ENCODE data around the gene CELA1. TPM values are rescaled to one million over a fixed set of nuclear protein-coding genes. Genes with fewer than 3 reads are reported as not detected.
"Not testable (repeated sequence)": the region's sequence is repeated elsewhere in the genome, so short reads cannot be mapped to it uniquely, and the experiment has no call there.

The CELA1 gene
- total RNA-seq, 1 experiment from 2014 or later, result not detected

- no peaks in the 10 kb centered on the region for H3K27me3 ChIP-seq (ENCODE audit: insufficient read depth, low read length)
- ChIA-PET POLR2A (no interaction called here), RAD21 (ENCODE audit: low non-redundant PET in 1 of 2, low total read pairs in 2 of 2, uncharacterized antibody in 2 of 2, unreplicated experiment in 2 of 2) (no interaction called here), CTCF (no interaction called here)
- H3K4me1 ChIP-seq (ENCODE audit: control insufficient read depth in 1 of 2, insufficient read depth in 2 of 2, low read length in 2 of 2), result peaks cover 7 to 17% of the 10 kb centered on the region in 2 experiments; a peak in 3 of 4 replicates
- BruUV-seq (replicated peaks), result no TSS peak
- no peaks in the 10 kb centered on the region for H3K36me3 ChIP-seq (ENCODE audit: control insufficient read depth in 1 of 2, insufficient read depth in 2 of 2, low read length in 2 of 2)
- no peak overlapping the region for H3K9ac ChIP-seq (ENCODE audit: low read length)
- H3K9me3 ChIP-seq (ENCODE audit: control insufficient read depth in 1 of 2, insufficient read depth in 1 of 2, low read depth in 1 of 2, low read length in 2 of 2), result no peaks in the 10 kb centered on the region
- no peak for DNase-seq (ENCODE audit: low read depth, low spot score)
- no peak for ATAC-seq
- intact Hi-C loops (cut with micrococcal nuclease), result no loop called here
- no peaks in the 10 kb centered on the region for H4K20me1 ChIP-seq (ENCODE audit: insufficient read depth)
- no peaks in the 10 kb centered on the region for H3K79me2 ChIP-seq (ENCODE audit: insufficient read depth, low read length)
- no peak overlapping the region for H2AFZ ChIP-seq (ENCODE audit: low read depth, low read length, poor library complexity, severe bottlenecking)
- H3K4me2 ChIP-seq (ENCODE audit: low read length), result no peak overlapping the region
- H3K9me2 ChIP-seq (ENCODE audit: insufficient read depth), result no peaks in the 10 kb centered on the region
- no peak overlapping the region for H3K4me3 ChIP-seq (replicated peaks in 1 of 2; ENCODE audit: low read depth in 1 of 2, low read length in 2 of 2)
- H3K27ac ChIP-seq (ENCODE audit: low read depth, low read length), result no peak overlapping the region
- no peak for TF ChIP-seq ZNF274 (IDR thresholded peaks at IDR 0.05; ENCODE audit: low read depth, low read length)
These were observed 40.0 kb downstream of the CELA1 start for GRCh38 chr12:51306507-51306906.

- DNase-seq (ENCODE audit: low read depth, low spot score); H3K27ac ChIP-seq (ENCODE audit: low read depth, low read length); H3K4me2 ChIP-seq (ENCODE audit: low read length); CTCF ChIA-PET; H3K9me2 ChIP-seq (ENCODE audit: insufficient read depth); POLR2A ChIA-PET; BruUV-seq (replicated peaks); H3K4me1 ChIP-seq (ENCODE audit: control insufficient read depth in 1 of 2, insufficient read depth in 2 of 2, low read length in 2 of 2); H3K9me3 ChIP-seq (ENCODE audit: control insufficient read depth in 1 of 2, insufficient read depth in 1 of 2, low read depth in 1 of 2, low read length in 2 of 2); H4K20me1 ChIP-seq (ENCODE audit: insufficient read depth); H3K27me3 ChIP-seq (ENCODE audit: insufficient read depth, low read length); ATAC-seq; H3K9ac ChIP-seq (ENCODE audit: low read length); H3K79me2 ChIP-seq (ENCODE audit: insufficient read depth, low read length); RAD21 ChIA-PET (ENCODE audit: low non-redundant PET in 1 of 2, low total read pairs in 2 of 2, uncharacterized antibody in 2 of 2, unreplicated experiment in 2 of 2); intact Hi-C loops (cut with micrococcal nuclease); H3K36me3 ChIP-seq (ENCODE audit: control insufficient read depth in 1 of 2, insufficient read depth in 2 of 2, low read length in 2 of 2); H3K4me3 ChIP-seq (replicated peaks in 1 of 2; ENCODE audit: low read depth in 1 of 2, low read length in 2 of 2): not testable (repeated sequence)
- H2AFZ ChIP-seq (ENCODE audit: low read depth, low read length, poor library complexity, severe bottlenecking), result peak overlapping the region; percentile 63
- peak; percentile 51 for TF ChIP-seq EGR1 (IDR thresholded peaks at IDR 0.05; ENCODE audit: low read depth)
These were observed 45.7 kb downstream of the CELA1 start for GRCh38 chr12:51300768-51301167.

GRCh38 chr12:51295651-51296050, 50.8 kb downstream of the CELA1 start:
- Histone ChIP-seq H3K4me1 (ENCODE audit: control insufficient read depth in 1 of 2, insufficient read depth in 2 of 2, low read length in 2 of 2) (peaks cover 4 to 12% of the 10 kb centered on the region in 2 experiments), H3K9ac (ENCODE audit: low read length) (no peak overlapping the region), H3K9me2 (ENCODE audit: insufficient read depth) (no peaks in the 10 kb centered on the region), H3K4me3 (replicated peaks in 1 of 2; ENCODE audit: low read depth in 1 of 2, low read length in 2 of 2) (no peak overlapping the region), H4K20me1 (ENCODE audit: insufficient read depth) (no peaks in the 10 kb centered on the region), H3K27ac (ENCODE audit: low read depth, low read length) (no peak overlapping the region), H3K9me3 (ENCODE audit: control insufficient read depth in 1 of 2, insufficient read depth in 1 of 2, low read depth in 1 of 2, low read length in 2 of 2) (no peaks in the 10 kb centered on the region), H3K79me2 (ENCODE audit: insufficient read depth, low read length) (no peaks in the 10 kb centered on the region), H3K4me2 (ENCODE audit: low read length) (no peak overlapping the region), H3K27me3 (ENCODE audit: insufficient read depth, low read length) (no peaks in the 10 kb centered on the region), H3K36me3 (ENCODE audit: control insufficient read depth in 1 of 2, insufficient read depth in 2 of 2, low read length in 2 of 2) (no peaks in the 10 kb centered on the region), H2AFZ (ENCODE audit: low read depth, low read length, poor library complexity, severe bottlenecking) (no peak overlapping the region)
- BruUV-seq (replicated peaks), result no TSS peak
- RAD21 ChIA-PET (ENCODE audit: low non-redundant PET in 1 of 2, low total read pairs in 2 of 2, uncharacterized antibody in 2 of 2, unreplicated experiment in 2 of 2), result no interaction called here
- CTCF ChIA-PET, result interaction anchor here (0.6 kb wide), 1 partner anchor 78 kb away, joined by 4 read pairs; the partner anchor contains the start of gene POU6F1
- POLR2A ChIA-PET, result no interaction called here
- no peak for DNase-seq (ENCODE audit: low read depth, low spot score)
- intact Hi-C loops (cut with micrococcal nuclease), result no loop called here
- no peak for ATAC-seq
- TF ChIP-seq FOSL1 (IDR thresholded peaks at IDR 0.05; ENCODE audit: low read depth), result no peak
- no peak for TF ChIP-seq RAD21 (IDR thresholded peaks at IDR 0.05; ENCODE audit: low read depth)
- no peak for TF ChIP-seq CEBPB (IDR thresholded peaks at IDR 0.05; ENCODE audit: low read depth)
- no peak for TF ChIP-seq EZH2 (IDR thresholded peaks at IDR 0.05)
- TF ChIP-seq YY1 (IDR thresholded peaks at IDR 0.05; ENCODE audit: extremely low read depth, insufficient replicate concordance, low read depth, low read length), result no peak
- TF ChIP-seq EGR1 (IDR thresholded peaks at IDR 0.05; ENCODE audit: low read depth), result no peak
- TF ChIP-seq CTCF (IDR thresholded peaks at IDR 0.05 in 2 of 3, conservative IDR thresholded peaks at IDR 0.05 in 1 of 3; ENCODE audit: borderline replicate concordance in 1 of 3, insufficient read depth in 1 of 3, low read depth in 2 of 3, low read length in 2 of 3), result no peak
- TF ChIP-seq CBX3 (IDR thresholded peaks at IDR 0.05; ENCODE audit: low read depth), result no peak
- no peak for TF ChIP-seq TCF7L2 (IDR thresholded peaks at IDR 0.05; ENCODE audit: borderline replicate concordance, extremely low read depth, insufficient read depth, insufficient read length)
